Progenitor cell of endocrine pancreas (in vitro differentiated cells): ENCODE measurements around the gene OR1L6. TPM values are rescaled to one million over a fixed set of nuclear protein-coding genes. Genes with fewer than 3 reads are reported as not detected.

ENCODE experiments used
- DNase-seq: peaks from one replicate; pipeline ENCODE4 v3.0.0; 2021; ENCODE audit warnings: low spot score; ENCODE audit not compliant: unreplicated experiment
- H3K27ac Mint-ChIP-seq: 2 replicates; pipeline ENCODE4 v1.8.0; 2021; ENCODE audit warnings: mild to moderate bottlenecking, moderate library complexity, mixed read lengths
- H3K27me3 Mint-ChIP-seq: 2 replicates; pipeline ENCODE4 v1.8.0; 2021; ENCODE audit warnings: mixed read lengths
- H3K36me3 Mint-ChIP-seq: 2 replicates; pipeline ENCODE4 v1.8.0; 2022; ENCODE audit warnings: mixed read lengths; ENCODE audit not compliant: insufficient read depth
- H3K4me1 Mint-ChIP-seq: 2 replicates; pipeline ENCODE4 v1.8.0; 2021; ENCODE audit warnings: low read depth, mixed read lengths
- H3K4me3 Mint-ChIP-seq: 2 replicates; pipeline ENCODE4 v1.8.0; 2021; ENCODE audit warnings: low read depth, mild to moderate bottlenecking, moderate library complexity, mixed read lengths
- H3K9me3 Mint-ChIP-seq: 2 replicates; pipeline ENCODE4 v1.8.0; 2021; ENCODE audit warnings: low read depth, mixed read lengths
- total RNA-seq: library from RNA; stranded (reverse); gene quantifications from 2 replicates; pipeline ENCODE4 v1.2.1, GENCODE V29; 2021
- TF ChIP-seq, protein P1 (sequence below): fragments of 200-600 bp; sonication (generic); IDR thresholded peaks from one replicate; pipeline ENCODE4 v1.5.0; 2021; ENCODE audit warnings: antibody characterized with exemption, mild to moderate bottlenecking; ENCODE audit not compliant: unreplicated experiment

The OR1L6 gene
- total RNA-seq, 1 donor from 2014 or later: not detected

- Mint-ChIP-seq H3K4me3 (no peak overlapping the region), H3K4me1 (no peaks in the 10 kb centered on the region), H3K27ac (no peak overlapping the region), H3K27me3 (no peaks in the 10 kb centered on the region), H3K9me3 (peaks cover 43% of the 10 kb centered on the region), H3K36me3 (no peaks in the 10 kb centered on the region)
- TF ChIP-seq, protein P1, sequence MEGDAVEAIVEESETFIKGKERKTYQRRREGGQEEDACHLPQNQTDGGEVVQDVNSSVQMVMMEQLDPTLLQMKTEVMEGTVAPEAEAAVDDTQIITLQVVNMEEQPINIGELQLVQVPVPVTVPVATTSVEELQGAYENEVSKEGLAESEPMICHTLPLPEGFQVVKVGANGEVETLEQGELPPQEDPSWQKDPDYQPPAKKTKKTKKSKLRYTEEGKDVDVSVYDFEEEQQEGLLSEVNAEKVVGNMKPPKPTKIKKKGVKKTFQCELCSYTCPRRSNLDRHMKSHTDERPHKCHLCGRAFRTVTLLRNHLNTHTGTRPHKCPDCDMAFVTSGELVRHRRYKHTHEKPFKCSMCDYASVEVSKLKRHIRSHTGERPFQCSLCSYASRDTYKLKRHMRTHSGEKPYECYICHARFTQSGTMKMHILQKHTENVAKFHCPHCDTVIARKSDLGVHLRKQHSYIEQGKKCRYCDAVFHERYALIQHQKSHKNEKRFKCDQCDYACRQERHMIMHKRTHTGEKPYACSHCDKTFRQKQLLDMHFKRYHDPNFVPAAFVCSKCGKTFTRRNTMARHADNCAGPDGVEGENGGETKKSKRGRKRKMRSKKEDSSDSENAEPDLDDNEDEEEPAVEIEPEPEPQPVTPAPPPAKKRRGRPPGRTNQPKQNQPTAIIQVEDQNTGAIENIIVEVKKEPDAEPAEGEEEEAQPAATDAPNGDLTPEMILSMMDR: no peak
- DNase-seq: no peak
Measured at GRCh38 chr9:122754825-122755224, 12.7 kb downstream of the OR1L6 start.

DNA sequence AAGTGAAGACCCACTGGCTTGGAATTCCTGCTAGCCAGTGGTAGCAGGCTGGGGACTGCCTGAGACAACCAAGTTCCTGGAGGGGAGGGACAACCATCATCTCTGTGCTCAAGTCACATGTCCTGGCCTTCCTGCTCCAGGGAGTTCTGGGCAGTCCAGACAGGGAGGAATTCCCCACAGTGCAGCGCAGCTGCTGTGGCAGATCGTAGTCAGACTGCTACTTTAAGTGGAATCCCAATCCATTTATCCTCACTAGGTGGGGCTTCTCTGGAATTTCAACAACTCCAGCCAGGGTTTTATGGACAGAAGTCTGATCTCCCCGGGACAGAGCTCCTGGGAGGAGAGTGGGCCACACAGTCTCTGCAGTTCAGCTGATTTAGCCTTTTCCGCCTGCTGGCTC, 25.7 kb downstream of the OR1L6 start:
- Mint-ChIP-seq H3K27me3 (no peaks in the 10 kb centered on the region), H3K9me3 (peaks cover 43% of the 10 kb centered on the region), H3K4me1 (no peaks in the 10 kb centered on the region), H3K27ac (no peak overlapping the region), H3K4me3 (no peak overlapping the region), H3K36me3 (no peaks in the 10 kb centered on the region)
- TF ChIP-seq, protein P1: no peak
- DNase-seq: no peak

GRCh38 chr9:122777052-122777451, 34.9 kb downstream of the OR1L6 start:
- Mint-ChIP-seq H3K9me3 (peaks cover 28% of the 10 kb centered on the region), H3K27ac (no peak overlapping the region), H3K4me1 (no peaks in the 10 kb centered on the region), H3K4me3 (no peak overlapping the region), H3K36me3 (peaks cover 2% of the 10 kb centered on the region), H3K27me3 (no peaks in the 10 kb centered on the region)
- no peak for DNase-seq
- TF ChIP-seq, protein P1: no peak

DNA sequence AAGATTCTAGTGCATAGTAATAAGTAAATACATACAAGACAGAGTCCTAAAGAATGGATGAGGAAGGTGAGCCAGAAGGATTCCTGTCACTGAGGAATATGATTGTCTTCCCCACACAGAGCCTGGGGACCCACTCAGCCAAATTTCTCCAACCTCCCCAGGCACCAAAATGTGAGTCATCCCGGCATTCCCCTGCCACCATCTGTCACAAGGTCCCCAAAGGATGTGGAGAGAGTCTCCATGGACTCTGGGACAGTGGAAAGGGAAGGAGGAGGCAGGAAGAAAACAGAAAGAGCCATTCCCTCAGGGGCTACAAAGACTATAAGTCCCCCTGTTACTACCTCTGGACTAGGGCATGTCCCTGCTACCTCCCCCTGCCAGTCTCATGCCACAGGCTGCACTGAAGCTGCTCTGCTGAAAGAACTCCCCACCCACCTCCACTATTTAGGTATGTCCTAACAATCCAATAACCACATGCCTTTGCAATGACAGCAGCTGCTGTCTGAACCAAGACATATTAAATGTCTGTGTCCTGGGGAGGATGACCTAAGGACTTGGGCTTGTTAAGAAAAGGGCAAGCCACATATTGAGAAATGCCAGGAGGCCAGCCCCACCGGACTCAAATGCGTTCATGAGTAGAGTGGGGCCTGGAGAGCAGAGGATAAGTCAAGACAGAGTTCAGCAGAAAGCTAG, 36.0 kb downstream of the OR1L6 start:
- no peak overlapping the region for H3K27ac Mint-ChIP-seq
- H3K4me3 Mint-ChIP-seq: no peak overlapping the region
- H3K27me3 Mint-ChIP-seq: no peaks in the 10 kb centered on the region
- no peaks in the 10 kb centered on the region for H3K4me1 Mint-ChIP-seq
- H3K9me3 Mint-ChIP-seq: peaks cover 19% of the 10 kb centered on the region
- peaks cover 2% of the 10 kb centered on the region for H3K36me3 Mint-ChIP-seq
- TF ChIP-seq, protein P1: no peak
- no peak for DNase-seq

GRCh38 chr9:122779181-122779580, 37.1 kb downstream of the OR1L6 start:
- no peak for DNase-seq
- Mint-ChIP-seq H3K4me1 (no peaks in the 10 kb centered on the region), H3K36me3 (no peaks in the 10 kb centered on the region), H3K4me3 (no peak overlapping the region), H3K27ac (no peak overlapping the region), H3K27me3 (no peaks in the 10 kb centered on the region), H3K9me3 (peaks cover 18% of the 10 kb centered on the region)
- TF ChIP-seq, protein P1: no peak
